ENCODE measurements around the gene RAB5A.
"Not testable (repeated sequence)": the region's sequence is repeated elsewhere in the genome, so short reads cannot be mapped to it uniquely, and the experiment has no call there.

RAB5A gene, protein sequence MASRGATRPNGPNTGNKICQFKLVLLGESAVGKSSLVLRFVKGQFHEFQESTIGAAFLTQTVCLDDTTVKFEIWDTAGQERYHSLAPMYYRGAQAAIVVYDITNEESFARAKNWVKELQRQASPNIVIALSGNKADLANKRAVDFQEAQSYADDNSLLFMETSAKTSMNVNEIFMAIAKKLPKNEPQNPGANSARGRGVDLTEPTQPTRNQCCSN

DNA sequence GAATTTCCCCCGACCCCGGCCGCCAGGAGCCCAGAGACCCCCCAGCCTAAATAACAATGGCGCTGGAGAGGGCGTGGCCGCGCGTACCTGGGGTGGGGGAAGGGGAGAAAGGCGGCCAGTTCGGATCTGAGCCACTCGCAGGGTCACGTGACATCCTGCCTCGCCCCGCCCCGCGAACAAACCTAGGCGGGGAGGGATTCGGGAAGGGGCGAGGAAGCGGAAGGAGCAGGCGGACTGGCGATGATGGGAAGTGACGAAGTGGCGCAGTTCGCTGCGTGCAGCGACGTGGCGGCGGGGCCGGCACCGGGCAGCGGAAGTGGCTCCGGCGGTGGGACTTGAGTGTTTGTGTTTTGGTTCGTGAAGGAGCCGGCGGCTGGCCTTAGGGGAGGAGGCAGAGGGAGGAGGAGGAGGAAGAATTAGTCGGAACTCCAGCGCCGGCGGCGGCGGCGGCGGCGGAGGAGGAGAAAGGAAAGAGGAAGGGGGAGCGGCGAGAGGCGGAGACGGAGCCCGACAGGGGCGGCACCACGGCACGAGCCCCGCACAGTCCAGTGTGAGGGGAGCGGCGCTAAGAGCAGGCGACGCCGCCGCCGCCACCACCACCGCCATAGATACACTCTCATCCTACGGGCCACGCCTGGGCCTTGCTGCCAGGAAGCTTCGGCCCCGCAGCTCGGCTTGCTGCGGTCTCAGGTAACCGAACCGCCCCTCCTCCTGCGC, at the start of gene RAB5A:
RAB5A (plus strand) TSS at position 266 of the 717 bp plus-strand sequence. CDS start 3,802 bp downstream, outside the sequence.
- peak; percentile 96 for DNase-seq (ENCODE audit: low spot score)

DNA sequence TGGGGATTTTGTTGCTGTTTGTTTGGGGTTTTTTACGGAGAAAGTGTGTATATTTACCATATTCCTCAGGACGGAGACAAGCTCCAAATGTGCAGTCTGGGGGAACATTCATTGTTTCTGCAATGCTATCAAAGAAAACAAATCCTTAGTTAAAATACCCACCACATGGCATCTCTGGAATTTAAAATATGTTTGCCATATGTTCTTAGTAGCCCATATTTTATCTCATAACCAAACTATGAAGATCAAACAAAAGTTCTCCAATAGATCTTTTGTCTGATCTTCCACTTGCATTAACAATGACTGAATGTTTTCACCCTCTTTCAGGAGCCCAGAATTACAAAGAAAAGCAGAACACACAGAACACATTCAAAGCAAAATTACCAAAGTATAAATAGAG, 48.2 kb upstream of the RAB5A start:
- no peak for DNase-seq (ENCODE audit: low spot score)

DNA sequence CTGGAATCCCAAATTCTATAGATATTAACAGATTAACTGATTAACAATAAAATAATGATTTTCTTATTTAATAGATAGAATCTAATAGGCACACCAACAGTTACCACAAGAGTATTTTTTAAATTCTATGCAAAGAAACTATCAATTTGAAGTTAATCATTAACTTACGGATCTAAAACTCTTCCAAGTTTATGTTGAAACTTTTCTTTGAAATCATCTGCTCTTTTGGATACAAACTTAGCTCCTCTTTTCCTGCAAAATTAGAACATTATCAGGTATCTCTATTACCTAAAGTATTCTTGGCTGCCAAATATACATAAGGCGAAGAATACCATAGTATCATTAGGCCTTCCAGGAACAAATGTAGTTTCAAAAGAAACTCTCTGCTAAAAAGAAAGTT, 47.6 kb upstream of the RAB5A start:
- DNase-seq (ENCODE audit: low spot score), result no peak

DNA sequence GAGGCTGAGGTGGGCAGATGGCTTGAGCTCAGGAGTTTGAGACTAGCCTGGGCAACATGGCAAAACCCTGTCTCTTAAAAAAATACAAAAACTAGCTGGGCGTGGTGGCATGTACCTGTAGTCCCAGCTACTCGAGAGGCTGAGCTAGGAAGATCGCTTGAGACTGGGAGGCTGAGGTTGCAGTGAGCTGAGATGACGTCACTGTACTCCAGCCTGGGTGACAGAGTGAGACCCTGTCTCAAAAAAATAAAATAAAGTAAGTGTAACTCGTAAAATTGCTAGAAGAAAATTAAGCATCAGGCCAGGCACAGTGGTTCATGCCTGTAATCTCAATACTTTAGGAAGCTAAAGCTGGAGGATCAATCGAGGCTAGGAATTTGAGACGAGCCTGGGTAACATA, 47.1 kb upstream of the RAB5A start:
- DNase-seq (ENCODE audit: low spot score), result not testable (repeated sequence)

DNA sequence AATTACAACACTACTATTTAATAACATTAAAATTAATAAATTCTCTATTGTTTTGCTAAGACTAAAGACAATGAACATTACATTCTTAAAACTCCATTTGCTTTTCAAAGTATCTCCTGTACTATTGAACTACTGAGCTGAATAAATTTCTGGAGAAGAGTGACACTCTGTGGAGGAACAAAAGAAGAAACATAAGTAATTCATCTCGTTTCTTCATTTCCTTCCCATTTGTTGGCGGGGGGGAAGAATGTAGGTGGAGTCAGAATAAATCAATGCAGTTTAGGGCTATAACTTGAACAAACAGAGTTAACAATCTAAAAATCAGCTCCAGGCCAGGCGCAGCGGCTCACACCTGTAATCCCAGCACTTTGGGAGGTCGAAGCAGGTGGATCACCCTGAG, 45.6 kb upstream of the RAB5A start:
- no peak for DNase-seq (ENCODE audit: low spot score)

DNA sequence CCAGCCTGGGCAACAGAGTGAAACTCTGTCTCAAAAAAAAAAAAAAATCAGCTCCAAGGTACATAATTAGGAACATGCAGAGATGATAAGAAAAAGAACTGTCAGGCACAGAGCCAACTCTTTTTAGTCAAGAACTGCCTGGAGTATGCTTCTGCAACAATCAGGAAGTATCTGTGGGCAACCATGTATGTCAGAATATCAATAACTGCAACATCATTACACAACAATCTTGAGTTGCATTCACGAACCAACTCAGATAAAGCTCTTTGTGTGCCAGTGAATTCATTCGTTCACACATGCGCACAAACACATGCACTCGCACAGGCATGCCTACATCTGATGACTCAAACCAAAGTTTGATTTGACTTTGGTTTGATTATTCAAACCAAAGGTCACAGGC, 45.0 kb upstream of the RAB5A start:
- DNase-seq (ENCODE audit: low spot score), result no peak

DNA sequence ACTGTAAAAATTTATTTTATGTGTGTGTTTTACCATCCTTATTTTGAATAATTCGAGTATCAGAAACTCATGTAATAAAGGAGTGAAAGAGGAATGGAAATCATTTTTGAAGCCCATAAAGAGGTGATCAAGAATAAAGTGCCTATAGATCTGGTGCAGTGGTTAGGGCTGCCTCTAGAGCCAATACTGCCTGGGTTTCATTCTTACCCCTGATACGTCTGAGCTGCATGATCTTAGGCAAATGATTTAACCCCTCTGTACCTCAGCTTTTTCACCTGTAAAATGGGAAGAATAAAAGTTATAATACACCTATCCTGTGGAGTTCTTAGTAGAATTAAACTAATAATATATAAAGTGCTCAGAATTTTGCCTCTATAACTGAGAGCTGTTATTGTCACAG, 43.2 kb upstream of the RAB5A start:
- DNase-seq (ENCODE audit: low spot score), result no peak

DNA sequence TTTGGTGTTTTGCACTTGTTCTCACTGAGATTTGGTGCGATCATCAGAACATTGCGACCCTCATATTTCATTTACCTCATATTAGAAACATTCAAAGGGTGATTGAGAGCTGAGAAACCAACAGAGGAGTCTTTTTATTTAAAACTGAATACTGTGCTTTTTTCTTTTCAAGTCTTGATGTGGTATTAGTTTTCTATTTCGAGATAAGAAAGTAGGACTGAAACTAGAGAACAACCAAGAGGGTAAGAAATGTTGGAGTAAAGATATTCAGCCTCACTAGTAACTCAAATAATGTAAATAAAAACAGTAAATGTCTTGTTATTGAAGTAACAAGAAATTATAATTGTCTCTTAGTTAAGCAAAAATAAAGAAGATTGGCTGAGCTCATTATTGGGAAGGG, 39.4 kb upstream of the RAB5A start:
- DNase-seq (ENCODE audit: low spot score), result no peak

DNA sequence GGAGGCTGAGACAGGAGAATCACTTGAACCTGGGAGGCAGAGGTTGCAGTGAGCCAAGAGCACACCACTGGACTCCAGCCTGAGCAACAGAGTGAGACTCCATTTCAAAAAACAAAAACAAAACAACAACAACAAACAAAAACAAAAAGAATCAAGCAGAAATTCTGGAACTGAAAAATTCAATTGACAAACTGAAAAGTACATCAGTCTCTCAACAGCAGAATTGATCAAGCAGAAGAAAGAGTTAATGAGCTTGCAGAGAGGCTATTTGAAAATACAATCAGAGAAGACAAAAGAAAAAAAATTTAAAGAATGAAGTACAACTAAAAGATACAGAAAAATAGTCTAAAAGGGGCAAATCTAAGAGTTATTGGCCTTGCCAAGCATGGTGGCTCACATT, 35.4 kb upstream of the RAB5A start:
- no peak for DNase-seq (ENCODE audit: low spot score)

DNA sequence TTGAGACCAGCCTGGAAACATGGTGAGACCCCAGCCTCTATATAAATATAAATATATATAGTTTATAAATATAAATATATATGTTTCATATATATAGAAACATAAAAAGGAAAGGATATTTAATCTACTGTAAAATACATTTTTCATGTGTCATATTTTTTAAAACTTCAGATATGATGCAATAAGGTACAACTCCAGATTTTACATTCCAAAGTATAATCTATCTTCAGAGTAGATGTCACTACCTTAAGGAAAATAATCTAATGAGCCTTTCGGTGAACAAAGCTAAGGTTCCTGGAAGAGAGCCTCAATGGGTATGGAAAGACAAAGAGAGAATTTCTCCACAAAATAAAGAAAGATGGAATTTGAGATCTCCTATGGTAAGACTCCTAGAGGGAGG, 29.7 kb upstream of the RAB5A start:
- no peak for DNase-seq (ENCODE audit: low spot score)

DNA sequence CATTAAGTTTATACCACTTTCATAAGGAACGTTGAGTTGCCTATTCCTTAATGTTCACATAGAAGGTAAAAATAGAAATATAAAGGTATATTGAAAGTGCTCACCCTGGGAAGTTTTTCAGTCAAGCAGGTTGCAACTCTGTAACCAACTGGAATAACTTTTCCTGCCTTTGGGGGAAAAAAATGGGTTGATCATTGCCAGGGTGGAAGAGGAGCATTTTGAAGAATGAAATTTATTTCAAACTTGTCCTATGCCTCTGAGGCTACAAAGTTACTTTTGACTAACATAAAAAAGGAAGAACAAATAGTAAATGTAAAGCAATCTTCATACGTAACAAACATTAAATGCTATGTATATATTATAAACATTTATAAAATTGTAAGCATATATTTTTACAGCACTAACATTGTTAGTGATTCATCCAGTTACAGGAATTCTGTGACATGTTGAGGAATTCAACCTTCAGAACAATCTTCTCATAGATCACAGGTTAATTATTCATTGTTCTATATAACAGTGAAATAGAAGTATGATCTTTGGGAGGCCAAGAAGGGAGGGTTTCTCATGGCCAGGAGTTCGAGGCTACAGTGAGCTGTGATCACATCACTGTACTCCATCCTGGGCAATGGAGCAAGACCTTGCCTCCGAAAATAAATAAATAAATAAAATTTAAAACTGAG, 26.4 kb upstream of the RAB5A start:
- DNase-seq (ENCODE audit: low spot score), result no peak

DNA sequence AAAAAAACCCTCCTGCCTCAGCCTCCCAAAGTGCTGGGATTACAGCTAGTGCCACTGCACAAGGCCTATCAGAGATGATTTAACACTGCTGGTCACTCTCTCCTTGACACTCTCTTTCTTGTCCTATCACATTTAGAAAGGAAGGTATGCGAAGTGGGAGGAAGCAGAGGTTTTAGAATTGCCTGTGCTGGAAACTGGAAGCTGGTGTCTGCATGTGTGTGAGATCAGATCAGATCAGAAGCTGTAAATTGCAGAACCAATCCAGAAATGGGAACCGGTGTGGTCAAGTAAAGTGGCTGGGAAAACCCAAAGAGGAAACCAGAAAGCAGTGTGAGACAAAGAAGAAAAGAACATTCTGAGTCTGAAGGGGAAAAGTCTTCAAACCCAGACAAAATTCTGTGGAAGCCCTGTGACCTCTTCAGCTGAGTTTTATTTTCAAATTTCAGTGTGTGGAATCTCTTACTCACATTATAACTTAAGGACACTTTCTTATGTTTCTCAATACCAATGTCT, 15.7 kb upstream of the RAB5A start:
- DNase-seq (ENCODE audit: low spot score), result no peak

DNA sequence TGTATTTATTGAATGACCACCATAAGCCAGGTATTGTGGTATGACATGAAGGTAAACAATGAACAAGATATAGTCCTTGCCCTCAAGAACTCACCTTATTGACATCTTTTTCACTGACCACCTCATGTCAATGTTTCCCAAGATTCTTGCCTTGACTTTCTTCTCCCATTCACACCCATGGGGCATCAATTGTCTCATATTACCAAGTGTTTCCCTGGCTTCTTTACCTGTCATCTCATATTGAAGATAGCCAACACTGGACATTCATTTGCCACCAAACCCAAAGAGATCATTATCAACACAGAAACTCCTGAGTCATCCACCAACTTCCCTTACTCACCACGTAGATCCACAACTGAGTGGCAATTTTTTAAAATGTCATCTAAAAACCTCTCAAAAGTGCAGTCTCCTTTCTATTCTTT, 15.1 kb upstream of the RAB5A start:
- DNase-seq (ENCODE audit: low spot score), result no peak

DNA sequence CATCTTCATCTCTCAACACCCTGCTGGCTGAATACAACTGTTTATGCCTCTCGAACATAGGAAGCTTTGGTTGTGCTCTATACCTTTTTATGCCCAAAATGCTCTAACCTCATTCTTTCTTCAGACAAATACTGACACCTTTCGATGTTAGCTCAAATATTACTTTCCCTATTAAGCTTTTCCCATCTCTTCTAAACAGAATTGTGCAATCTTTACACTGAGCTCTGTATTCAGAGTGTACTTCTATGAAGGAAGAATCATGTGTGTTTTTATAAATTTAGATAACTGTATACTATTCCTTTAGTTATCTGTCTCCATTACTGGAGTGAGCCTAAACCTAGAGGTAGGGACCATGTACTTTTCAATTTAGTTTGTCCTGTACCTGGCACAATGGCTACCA, 14.5 kb upstream of the RAB5A start:
- DNase-seq (ENCODE audit: low spot score), result no peak

DNA sequence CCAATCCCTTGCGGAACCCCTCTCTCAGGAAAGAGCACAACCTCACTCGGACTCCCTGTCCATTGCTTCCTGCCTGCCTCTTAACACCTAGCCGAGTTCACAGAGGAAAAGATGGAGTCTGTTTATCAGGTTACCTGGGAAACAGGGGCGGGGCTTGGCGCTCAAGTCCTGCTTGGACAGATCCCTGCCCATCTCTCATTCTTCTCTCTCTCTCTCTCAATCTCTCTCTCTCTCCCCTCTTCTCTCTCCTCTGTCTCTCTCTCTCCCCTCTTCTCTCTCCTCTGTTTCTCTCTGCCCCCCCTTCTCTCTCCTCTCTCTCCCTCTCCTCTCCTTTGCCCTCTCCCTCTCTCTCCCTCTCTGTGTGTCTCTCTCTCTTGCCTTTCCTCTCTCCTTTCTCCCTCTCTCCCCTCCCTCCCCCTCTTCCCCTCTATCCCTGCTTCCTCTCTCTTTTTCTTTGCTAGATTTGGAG, 12.8 kb upstream of the RAB5A start, which contains the start of gene EFHB:
EFHB (minus strand) TSS at position 120 of the 469 bp plus-strand sequence. CDS start 199 bp downstream, outside the sequence.
- DNase-seq (ENCODE audit: low spot score), result no peak

DNA sequence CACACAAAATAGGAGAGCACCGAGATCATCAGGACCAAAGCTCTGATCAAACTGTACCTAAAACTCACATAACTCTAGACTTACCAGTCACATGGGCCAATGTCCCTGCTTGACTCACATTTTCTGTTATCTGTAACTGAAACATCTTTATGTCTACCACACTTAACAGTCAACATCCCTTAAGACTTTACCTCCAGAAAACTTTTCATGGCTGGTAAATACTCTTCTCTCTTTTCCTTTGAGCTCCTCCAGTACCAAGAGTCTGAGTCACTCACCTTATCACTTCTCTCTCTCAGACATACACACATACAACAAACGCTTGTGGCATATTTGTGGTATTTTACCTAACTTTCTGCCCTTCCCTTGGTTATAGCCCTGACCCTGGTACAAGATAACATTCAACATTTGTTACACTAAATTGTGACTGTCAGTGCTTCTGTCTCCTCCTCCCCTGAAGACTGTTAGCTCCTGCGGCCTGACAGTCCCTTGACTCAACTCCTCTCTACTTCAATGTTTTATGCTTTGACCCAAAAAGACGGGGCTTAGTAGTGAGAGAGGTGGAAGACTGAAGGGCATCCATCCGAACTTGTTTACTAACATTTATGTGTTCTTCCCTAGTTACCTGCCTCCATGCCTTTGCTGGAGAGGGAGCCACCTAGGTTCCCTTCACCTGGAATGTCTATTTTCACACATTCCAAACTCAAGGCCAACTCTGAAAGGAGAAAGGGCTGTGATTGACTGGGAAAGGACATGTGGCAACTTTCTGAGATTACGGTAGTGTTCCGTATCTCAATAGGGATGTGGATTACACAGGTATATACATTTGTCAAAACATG, 9.2 kb upstream of the RAB5A start:
- no peak for DNase-seq (ENCODE audit: low spot score)

DNA sequence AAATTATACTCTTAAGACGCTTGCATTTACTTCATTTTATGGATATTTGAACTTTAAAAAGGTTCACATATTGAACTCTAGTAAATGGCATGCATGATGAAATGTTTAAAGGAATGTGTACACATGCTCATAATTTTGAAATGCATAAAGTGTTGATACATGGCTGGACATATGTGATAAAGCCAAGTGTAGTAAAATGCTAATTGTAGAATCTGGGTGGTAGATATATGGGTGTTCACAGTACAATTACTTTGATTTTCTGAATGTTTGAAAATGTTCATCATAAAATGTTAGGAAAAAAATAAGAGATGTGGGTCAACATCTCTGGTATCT, 8.6 kb upstream of the RAB5A start:
- DNase-seq (ENCODE audit: low spot score), result no peak

DNA sequence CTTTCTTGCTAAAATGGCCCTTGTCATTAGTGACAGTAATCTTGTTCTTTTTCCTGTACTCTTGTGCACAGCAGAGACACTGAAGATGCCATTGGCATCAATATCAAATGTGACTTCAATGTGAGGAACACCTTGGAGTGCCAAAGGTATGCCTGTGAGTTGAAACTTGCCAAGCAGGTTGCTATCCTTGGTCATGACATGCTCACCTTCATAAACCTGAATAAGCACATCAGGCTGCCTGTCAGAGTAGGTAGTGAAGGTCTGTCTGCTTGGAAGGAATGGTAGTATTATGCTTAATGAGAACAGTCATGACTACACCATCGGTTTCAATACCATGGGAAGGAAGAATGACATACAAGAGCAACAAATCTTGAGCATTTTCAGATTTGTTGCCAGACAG, 6.3 kb upstream of the RAB5A start:
- no peak for DNase-seq (ENCODE audit: low spot score)

DNA sequence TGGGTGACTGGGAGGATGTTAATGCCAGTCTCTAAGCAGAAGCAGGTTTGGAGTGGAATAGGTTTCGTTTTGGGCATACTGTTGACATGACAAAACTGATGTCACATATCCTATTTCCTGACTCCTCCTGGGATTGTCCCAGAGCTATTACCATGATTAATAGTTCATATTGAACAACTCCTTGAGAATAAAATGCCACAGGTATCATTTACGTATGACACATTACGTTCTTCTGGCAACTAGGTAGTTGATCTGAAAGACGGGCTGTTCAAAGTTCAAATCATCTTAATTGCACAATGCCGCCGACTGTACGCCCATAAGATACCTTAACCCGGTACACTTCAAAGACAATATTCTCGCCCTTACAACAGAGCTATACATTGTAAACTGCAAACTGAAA, 1.4 kb upstream of the RAB5A start:
- DNase-seq (ENCODE audit: low spot score), result no peak

DNA sequence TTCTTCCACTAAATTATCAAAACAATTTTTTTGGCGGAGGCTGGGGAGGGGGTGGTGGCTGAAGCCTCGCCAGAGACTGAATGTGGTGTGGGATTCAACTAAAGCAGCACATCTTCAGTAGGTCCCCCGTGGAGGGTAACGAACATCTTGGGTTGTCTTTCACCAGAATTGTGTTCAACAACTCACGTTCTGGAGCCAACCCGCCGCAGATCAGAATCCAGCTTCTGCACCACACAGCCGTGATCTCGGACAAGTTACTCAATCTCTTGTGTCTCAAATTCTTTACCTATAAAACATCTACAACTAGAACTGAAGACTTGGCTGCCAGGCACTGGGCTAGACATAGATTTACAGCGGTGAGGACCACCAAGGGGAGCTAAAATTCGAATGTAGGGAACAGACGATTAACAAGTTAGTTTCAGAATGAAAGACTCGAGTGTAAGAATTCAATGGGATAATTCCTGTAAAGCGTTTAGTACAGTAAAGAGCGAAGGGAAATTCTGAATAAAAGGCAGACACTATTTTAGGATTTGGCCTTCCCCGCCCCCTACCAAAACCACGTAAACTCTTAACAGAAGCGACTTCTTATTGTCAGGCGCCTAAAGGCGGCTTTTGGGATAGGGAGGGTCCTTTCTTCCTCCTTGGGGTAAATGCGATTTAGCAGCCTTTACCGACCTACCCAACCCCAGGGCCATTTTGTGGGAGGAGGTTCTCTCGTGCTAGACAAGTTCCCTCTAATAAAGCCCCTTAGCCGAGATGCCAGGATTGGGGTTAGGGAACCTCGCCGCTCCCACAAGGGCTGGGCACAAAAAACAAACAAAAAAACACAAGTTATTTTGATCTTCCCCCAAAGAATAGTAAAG, 697 bp upstream of the RAB5A start:
- DNase-seq (ENCODE audit: low spot score), result peak; percentile 32

DNA sequence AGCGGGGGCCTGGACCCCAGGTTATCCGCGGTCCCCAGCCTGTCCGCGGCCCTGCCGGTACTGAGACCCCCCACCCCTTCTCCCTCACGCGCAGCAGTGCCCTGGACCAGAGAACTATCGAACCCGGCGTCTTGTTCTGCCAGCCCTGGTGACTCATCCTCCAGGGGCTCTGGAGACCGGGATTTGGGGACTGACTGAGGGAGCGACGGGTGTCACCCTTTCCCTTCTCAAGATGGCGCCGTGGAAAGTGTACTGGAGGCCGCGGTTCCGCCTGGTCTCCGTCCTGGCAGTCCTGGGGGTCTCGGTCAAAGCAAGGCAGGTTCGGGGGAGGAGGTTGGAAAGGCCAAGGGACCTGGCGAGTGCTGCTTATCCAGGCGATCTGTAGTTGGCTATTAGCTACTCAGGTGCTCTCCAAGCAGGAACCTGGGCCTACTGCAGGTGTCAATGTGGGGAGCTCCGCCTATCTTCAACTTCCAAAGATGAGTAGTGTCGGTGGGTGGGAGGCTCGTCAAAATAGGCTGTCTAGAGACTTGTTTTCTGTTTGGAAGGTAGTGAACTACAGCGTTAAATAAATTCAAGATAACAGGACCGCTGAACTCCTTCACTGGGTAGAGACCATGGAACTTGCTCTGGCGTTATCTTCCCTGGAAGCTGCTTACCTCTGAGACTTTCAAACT, 790 bp downstream of the RAB5A start:
- peak; percentile 52 for DNase-seq (ENCODE audit: low spot score)
